Testis (tissue), 2 donors: ENCODE measurements around the gene BIRC7.

Experiments
- POLR2A ChIP-seq: fragments of 450-650 bp; IDR thresholded peaks from one replicate; pipeline ENCODE4 v1.6.1; 2017; ENCODE audit warnings: antibody characterized with exemption, mild to moderate bottlenecking, moderate library complexity
- TF ChIP-seq, protein P1 (sequence below), 3 experiments: fragments of 450-650 bp in 2 of 3; fragments of 200-600 bp in 1 of 3; sonication (generic) in 1 of 3; IDR thresholded peaks; one replicate each; pipeline ENCODE4 v1.5.1; 2016 to 2019; ENCODE audit warnings: antibody characterized with exemption in 3 of 3, mild to moderate bottlenecking in 2 of 3, moderate library complexity in 1 of 3

DNA sequence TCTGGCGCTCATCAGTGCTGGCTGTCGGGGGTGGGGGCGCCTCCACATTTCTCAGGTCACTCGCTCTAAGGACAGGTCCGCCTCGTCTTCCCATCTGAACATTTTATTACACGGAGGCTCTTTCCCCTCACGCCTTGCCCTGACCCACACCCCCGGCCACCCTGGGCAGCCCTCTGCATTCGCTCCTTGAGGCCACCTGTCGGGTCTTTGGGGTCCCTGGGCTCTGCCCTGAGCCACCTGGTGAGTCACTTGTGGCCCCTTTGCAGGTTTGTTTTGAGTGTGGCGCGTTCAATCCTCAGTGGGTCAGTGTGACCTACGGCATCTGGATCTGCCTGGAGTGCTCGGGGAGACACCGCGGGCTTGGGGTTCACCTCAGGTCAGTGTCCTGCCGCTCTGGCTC is 40.1 kb downstream of the BIRC7 start:
- TF ChIP-seq POLR2A = no peak
- TF ChIP-seq, protein P1, sequence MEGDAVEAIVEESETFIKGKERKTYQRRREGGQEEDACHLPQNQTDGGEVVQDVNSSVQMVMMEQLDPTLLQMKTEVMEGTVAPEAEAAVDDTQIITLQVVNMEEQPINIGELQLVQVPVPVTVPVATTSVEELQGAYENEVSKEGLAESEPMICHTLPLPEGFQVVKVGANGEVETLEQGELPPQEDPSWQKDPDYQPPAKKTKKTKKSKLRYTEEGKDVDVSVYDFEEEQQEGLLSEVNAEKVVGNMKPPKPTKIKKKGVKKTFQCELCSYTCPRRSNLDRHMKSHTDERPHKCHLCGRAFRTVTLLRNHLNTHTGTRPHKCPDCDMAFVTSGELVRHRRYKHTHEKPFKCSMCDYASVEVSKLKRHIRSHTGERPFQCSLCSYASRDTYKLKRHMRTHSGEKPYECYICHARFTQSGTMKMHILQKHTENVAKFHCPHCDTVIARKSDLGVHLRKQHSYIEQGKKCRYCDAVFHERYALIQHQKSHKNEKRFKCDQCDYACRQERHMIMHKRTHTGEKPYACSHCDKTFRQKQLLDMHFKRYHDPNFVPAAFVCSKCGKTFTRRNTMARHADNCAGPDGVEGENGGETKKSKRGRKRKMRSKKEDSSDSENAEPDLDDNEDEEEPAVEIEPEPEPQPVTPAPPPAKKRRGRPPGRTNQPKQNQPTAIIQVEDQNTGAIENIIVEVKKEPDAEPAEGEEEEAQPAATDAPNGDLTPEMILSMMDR (IDR thresholded peaks at IDR 0.05) = no peak
